OCI-M2 (cell line): ENCODE measurements around the gene APOA1.

ENCODE experiments used
- DNase-seq: peaks from one replicate; lab custom pipeline; 2025; ENCODE audit not compliant: unreplicated experiment; lab: John Stamatoyannopoulos, UW

Gene APOA1

DNA sequence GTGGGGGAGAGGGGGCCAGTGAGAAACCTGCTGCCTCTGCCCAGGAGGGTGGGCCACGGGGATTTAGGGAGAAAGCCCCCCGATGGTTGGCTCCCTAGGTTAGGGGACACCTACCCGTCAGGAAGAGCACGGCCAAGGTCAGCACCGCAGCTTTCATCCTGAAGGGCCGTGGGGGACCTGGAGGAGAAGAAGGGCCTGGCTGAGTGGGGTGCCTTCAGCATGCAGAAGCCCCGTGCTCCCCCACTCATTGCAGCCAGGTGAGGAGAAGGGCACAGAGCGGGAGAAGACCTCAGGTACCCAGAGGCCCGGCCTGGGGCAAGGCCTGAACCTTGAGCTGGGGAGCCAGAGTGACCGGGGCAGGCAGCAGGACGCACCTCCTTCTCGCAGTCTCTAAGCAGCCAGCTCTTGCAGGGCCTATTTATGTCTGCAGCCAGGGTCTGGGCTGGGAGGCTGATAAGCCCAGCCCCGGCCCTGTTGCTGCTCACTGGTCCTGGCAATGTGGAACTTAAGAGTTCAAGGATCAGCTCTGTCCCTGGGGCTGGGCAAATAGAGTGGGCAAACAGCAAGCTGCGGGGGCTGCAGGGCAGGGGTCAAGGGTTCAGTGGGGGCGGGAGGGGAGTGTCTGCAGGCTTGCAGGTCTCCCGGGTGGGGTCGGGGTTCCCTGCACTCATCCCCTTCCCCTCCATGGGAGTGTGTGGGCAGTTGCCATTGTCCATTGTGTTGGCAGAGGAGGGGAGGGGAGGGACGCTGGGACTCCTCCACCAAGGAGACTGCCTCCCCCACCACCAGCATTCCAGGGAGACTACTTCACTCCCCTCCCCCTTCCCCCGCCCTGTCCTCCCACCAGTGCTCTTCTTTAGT lies at the start of gene APOA1:
APOA1 (minus strand) TSS at position 392 of the 861 bp plus-strand sequence; CDS start at position 157, 235 bp downstream.
- no peak for DNase-seq

DNA sequence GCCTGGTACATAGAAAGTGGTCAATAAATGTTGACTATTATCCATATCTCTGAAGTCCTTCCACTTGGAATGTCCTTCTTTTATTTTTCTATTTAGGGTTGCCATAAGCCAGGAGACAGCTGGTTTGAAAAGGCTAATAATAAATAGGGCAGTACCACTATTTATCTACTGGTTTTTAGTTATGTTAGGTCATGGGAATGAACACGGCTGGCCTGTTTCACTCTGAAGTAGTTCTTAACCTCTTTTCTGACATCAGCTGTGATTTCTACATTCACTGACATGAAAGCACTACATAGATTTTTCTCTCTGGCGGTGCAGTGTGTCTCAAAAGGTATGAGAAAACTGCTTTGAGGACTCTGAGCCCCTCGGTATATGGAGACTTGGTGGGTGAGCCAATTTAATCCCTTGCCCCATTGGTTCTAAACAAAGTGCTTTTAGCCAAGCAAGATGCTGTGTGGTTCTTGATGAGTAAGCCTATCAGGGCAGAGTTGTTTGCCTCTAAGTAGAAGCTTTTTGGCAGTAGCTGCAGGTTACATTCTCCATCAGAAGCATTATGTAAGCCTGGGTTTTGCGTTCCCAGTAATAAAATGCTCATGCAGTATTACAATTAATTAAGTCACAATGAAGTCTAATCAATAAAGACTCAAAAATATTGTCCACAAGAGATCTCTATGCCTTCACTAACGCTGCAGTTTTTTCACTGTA lies 48.7 kb upstream of the APOA1 start:
- DNase-seq, result no peak

GRCh38 chr11:116882386-116882785 lies 45.0 kb upstream of the APOA1 start:
- no peak for DNase-seq

DNA sequence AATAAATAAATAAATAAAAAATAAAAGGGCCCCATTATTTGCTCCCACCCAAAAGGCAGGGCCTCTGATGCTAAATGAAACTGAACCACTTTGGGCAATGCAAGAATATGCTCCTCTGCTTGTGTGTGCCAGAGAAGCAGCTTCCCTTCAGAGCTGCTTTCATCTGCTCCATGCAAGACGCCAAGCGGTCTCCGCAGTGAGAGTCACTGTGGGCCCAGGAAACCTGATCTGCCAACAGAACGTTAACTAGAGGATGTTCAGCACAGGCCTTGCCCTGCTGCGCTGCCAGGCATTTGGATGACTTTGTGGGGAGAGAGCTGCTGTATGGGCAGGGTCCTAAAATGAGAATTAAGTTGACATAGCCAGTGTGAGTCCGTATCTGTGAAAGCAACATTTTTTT lies 43.7 kb upstream of the APOA1 start:
- DNase-seq, result no peak

- no peak for DNase-seq
These were observed 42.6 kb upstream of the APOA1 start for GRCh38 chr11:116879800-116880625.

DNA sequence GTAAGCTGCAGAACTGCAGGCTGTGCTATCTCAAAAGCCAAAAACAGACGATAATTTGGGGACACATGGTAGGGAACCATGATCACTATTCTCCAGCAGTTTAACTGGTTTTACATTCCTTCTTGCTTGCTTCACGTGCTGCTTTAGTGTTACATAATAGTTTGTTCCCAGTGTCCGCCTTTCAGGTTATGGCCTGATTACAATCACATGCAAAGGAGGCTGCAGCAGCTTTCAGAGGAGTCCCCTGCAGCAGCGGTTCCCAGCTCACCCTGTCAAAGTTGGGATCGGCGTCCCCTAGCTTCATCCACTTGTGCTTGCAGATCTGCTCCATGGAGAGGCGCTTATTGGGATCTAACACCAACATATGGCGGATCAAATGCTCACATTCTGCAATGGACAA lies 39.2 kb upstream of the APOA1 start:
- DNase-seq, result no peak

- DNase-seq, result no peak
These were observed 37.8 kb upstream of the APOA1 start for GRCh38 chr11:116875194-116875593.

DNA sequence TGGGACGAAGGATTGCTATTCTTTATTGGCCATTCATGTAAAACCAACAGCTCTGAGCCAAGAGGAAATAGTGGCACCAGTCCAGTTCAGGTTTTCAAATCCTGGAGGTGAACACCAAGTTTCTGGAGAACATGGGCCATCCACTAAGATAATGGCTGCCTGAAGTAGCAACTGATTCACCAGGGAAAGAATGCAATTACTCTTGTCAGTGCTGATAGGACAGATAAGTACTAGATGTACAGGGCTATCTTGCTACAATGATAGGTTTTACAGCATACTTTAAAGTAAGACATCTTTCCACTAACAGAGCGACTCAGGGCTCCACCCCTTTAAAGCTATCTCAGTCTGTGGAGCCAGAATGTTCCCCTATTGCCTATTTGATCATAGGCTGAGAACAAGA lies 36.8 kb upstream of the APOA1 start:
- DNase-seq, result no peak

- no peak for DNase-seq
These were observed 36.0 kb upstream of the APOA1 start for GRCh38 chr11:116873381-116873780.

DNA sequence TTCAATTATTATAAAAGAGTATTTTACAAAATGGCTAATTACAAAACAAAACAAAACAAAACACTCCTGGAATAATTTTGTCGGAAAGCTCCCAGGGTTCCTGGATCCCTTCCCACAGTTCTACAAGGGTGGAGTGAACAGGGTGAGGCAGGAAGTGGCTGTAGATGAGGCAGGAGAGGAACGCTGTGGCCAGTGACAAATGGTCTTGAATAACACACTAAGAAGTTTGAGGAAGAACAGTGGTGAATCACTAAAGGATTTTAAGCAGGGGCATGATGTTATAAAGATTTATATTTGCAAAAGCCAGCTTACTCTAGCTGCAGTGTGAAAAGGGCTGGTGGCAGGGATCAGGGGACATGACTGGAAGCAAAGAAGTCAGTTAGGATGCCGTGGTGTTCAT lies 33.8 kb upstream of the APOA1 start:
- no peak for DNase-seq

DNA sequence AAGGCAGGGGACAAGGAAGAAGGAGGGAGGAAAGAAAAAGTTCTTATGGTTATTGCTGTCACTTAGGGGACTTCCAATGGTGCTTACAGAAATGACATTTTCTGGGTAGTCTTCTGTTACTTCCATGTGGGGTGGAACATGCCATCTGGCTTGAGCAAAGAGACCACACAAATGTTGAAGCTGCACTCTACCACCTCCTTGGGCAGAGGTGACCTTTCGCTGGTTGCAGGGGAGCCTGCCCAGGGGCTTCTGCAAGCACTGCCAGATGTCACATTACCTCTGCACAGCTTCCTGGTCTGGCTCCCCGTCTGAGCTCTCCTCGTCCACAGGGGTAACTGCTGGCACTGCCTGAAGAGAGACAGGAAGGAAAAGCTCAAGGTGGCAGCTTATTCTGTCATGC lies 32.6 kb upstream of the APOA1 start:
- DNase-seq, result no peak

GRCh38 chr11:116869610-116870009 lies 32.2 kb upstream of the APOA1 start:
- no peak for DNase-seq

- no peak for DNase-seq
These were observed 30.6 kb upstream of the APOA1 start for GRCh38 chr11:116868066-116868465.

DNA sequence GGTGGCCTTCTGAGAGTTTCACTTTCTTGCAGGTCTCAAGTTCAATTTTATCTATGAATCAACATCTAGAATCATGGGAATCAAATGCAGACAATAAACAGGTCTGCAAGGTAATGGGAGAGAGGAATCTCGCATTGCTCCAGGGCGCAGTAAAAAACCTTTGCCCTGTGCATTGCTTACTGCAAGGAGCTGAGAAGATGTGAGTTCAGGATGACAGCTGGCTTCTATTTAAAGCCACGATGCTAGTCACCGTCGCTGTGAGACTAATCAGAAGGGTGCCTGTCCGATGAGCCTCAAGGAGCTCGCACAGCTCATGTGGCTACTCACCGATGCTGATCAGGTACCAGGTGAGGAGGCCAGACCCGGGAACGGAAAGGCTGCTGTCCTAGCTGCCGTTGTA lies 30.2 kb upstream of the APOA1 start:
- DNase-seq, result no peak

- no peak for DNase-seq
These were observed 29.5 kb upstream of the APOA1 start for GRCh38 chr11:116866804-116867455.

- no peak for DNase-seq
These were observed 28.3 kb upstream of the APOA1 start for GRCh38 chr11:116865696-116866095.

- no peak for DNase-seq
These were observed 27.1 kb upstream of the APOA1 start for GRCh38 chr11:116864531-116864930.

GRCh38 chr11:116862951-116863350 lies 25.5 kb upstream of the APOA1 start:
- DNase-seq, result no peak

DNA sequence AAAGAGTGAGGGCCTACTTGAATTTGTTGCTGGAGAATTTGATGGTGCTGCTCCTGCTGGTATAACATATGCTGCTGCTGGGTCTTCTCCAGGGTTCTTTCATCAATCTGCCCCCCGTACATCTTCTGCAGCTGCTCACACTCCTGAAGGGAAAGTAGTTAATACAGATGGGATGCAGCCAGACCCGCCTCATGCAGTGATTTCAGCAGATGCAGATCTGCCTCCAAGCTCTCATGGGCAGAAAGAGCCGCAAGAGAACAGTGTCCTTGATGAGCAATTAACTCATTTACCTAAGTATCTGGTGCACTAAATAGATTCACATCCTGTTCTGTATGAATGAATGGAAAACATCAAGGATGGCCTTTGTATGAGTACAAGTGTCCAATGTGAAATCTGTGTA lies 24.8 kb upstream of the APOA1 start:
- DNase-seq, result no peak

- no peak for DNase-seq
These were observed 24.1 kb upstream of the APOA1 start for GRCh38 chr11:116861539-116861938.

DNA sequence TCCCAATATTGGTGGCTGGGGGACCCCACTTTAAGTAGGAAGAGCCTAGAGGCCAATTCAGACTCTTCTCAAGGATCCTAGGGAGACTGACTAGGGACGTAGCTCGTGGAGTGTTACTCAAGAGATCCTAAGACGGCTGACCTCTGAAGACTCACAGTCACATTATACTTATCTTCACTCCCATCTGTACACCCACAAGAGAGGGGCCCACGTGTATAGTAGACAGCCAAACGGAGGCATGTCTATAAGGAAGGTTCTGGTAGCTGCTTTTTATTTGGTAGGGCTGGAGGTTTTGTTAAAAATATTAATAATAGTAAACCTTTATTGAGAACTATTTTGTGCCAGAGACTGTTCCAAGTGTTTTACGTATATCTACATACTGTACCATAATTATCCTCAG lies 22.9 kb upstream of the APOA1 start:
- DNase-seq, result no peak
